HG02852 (cell line): ENCODE measurements around the gene NUP62.

ENCODE experiments used
- ATAC-seq: cut with Tn5 transposase; IDR thresholded peaks from one replicate; pipeline ENCODE4 v1.9.1; 2021; ENCODE audit warnings: mild to moderate bottlenecking, moderate library complexity; ENCODE audit not compliant: unreplicated experiment

NUP62 gene

DNA sequence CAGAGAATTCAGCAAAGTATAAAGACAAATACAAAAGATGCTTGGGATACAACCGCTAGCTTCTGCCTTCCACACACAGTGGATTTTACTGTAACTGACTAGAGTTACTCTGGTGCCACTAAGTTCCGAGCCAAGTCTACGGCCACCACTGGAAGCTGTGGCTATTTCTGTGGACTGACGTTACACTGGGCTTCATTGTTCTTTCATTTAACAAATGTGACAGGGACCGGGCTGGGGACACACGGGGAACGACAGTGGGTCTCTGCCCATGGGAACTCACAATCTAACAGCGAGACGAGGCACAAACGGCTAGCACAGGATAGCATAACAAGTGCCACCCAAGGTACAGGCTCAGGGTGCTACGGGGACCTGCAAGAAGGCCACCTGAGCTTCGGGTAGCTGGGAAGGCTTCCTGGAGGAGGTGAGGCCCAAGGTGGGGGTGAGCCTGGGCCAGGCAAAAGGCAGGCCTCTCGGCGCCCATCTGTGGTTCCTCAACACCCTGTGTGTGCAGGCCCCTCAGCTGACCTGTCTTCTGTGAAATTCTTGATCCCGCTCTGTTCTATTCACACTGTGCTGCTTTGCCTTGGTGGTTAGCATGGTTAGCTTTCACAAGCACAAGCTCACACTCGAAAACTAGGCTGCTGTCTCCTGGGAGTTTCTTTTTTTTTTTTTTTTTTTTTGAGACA lies 22.3 kb downstream of the NUP62 start:
- no peak for ATAC-seq

DNA sequence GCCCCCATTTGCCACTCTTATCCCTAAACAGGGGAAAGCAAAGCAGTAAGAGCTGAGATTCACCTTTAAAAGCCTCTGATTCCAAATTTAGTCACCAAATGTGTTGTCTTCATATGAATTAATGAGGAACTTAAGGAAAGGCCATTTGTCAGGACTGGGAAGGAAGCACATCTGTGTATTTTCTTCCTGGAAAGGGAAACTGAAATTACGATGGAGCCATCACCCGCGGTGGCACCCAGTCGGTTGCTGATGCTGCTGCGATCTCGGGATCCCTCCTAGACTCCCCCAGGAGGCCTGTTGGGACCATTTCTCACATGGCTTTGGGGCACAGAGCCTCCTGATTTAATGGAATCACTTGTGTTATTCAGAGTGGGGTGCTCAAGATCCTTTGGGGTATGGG lies 25.2 kb downstream of the NUP62 start:
- no peak for ATAC-seq

DNA sequence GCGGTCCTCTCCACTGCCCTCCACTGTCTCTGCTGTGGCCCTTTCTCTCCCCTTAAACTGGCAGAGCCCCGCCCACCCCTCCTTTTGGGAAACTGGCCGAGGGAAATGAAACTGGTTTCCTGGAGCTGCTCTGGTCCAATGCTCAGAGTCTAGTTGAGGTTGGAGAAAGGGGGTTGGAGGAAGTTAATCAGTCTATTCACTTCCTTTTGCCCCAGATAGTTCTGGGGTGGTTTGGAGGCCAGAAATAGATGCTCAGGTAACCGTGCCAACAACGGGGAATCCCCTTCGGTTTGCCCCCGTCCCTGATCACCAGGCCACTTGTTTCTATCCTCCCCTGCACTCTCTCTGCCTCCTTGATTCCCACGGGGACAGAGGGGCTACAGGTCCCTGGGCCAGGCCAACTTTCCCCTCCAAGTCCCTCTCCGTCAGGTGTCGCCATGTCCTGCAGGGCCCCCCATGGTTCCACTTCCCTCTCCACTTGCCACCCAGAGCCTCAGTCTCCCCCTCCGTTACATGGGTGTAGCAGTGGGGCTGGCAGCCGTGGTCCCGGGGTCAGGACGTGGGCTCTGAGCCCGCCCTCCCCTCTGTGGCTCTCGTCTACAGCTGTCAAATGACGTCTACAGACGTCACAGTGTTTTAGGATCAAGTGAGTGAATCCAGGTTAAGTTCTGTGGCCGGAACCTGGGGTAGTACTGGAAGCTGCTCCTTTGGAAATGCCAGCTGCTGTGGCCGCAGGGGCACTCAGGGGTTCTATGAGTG lies 32.3 kb downstream of the NUP62 start, which contains the start of gene IL4I1:
Gene IL4I1, minus strand, starts transcription at position 25 of the 759 bp plus-strand sequence. CDS start 727 bp downstream, outside the sequence.
- ATAC-seq = no peak

DNA sequence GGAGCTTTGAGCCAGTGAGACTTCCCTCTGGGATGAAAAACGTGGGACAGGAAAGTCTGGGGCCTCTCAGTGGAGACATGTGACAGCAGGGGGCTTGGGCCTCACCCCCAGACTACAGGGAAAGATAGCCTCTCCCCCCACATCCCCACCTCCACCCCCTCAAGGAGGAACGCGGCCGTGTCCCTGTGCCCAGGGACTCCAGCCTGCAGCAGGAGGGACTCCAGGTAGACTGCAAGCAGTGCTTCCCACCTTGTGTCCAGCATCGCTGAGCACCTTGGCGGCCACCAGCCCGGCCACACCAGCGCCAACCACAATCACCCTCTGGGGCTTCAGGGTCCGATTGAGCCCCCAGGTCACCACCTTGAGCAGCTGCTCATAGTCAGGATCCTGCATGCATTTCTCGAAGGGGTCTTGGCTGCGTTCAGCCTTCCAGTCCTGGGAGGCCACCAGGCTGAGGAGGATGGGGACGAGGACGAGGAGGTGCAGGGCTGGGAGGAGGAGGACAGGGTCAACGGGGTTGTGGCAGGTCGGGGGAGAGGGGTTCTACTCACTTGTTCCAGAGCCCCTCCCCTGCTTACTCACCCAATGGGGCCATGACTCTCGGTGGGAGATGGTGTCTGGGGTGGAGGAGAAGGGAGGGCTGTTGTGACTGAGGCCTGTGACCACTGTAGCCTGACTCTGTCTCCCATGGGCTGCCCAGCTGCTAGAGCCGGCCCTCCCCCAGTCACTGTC lies 33.6 kb downstream of the NUP62 start:
- ATAC-seq = no peak

DNA sequence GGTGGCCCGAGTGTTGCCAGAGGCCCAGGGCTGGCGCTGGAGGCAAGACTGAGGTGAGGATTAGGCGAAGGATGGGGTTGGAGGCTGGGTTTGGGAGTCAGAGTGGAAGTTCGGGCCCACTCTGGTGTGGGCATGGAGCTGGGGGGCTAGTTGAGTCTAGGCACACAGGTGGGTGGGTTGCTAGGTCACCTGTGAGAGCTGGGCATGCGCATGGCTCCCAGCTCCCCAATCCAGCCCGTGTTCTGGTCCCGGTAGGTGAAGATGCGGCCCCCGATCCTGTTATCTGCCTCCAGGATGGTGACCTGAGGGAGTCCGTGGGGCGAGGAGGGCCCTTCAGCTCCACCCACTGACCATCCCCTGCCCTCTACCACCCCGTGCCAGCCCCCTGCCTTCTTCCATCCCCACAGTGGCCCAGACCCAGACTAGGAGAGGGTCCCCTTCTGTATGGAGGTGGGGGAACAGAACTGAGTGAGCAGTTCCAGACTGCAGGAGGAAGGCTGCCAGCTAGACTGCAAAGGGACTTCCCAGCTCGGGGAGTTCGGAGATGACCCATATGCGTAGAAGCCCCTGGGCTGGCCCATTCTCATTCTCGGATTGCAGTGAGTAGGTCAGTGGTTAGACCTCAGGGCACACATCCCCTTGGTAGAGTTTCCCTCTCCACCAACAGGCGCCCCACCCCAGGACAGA lies 34.3 kb downstream of the NUP62 start:
- no peak for ATAC-seq

DNA sequence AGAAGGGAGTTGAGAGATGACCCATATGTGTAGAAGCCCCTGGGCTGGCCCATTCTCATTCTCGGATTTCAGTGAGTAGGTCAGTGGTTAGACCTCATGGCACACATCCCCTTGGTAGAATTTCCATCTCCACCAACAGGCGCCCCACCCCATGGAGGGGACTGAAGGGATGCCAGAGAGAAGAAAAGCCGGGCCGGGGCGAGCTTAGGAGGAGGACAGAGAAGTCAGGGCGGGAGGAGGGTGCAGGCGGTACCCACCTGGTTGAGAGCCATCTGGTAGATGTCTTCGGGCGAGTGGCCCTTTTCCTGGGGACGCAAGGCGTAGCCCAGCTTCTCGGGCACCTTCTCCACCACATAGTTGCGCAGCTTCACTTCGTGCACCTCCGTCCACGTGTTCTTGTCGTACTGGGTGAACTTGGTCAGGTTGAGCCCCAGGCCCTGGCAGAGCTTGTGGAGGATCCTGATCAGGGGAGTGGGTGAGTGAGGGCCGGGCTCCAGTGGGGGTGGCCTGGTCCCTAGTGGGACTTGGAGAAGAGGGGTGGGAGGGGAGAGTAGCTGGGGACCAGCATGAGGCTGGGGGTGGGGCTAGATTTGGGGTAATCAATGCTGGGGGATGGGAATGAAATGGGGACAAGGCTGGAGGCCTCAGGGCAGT lies 35.2 kb downstream of the NUP62 start:
- no peak for ATAC-seq

DNA sequence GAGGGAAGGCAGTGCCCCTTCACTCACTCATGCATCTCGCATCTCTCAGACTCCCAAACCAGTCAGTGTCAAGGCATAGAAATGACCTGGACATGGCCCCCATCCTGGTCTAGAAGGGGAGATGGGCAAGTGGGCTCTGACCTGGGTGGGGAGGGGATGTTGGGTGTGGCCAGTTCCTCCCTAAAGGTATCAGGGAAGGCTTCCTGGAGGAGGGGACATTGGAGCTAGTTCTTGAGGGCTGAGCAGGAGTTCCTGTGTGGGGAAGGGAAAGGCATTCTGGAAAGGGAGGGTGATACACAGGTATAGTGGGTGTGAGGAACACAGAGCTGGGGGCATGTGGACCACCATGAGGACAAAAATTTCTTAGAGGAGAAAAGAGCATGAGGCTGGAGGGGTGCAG lies 36.6 kb downstream of the NUP62 start:
- ATAC-seq = no peak

DNA sequence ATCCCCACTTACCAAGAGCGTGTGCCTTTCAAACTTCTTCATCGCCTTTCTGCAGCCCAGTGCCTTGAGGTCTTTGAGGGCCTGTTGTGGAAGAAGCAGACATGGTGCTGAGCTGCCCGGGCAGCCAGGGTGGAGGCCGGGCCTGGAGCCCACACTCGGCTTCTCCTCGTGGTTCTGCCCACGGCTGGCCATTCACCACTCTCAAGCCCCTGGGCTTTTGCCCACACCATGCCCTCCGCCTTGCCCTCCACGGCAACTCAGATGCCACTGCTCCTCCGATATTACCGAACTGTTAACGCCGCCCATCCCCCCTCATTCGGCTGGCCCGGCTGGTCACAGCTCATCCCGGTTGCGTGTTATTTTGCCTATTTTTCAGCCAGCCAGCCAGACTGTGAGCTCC lies 37.9 kb downstream of the NUP62 start:
- no peak for ATAC-seq

DNA sequence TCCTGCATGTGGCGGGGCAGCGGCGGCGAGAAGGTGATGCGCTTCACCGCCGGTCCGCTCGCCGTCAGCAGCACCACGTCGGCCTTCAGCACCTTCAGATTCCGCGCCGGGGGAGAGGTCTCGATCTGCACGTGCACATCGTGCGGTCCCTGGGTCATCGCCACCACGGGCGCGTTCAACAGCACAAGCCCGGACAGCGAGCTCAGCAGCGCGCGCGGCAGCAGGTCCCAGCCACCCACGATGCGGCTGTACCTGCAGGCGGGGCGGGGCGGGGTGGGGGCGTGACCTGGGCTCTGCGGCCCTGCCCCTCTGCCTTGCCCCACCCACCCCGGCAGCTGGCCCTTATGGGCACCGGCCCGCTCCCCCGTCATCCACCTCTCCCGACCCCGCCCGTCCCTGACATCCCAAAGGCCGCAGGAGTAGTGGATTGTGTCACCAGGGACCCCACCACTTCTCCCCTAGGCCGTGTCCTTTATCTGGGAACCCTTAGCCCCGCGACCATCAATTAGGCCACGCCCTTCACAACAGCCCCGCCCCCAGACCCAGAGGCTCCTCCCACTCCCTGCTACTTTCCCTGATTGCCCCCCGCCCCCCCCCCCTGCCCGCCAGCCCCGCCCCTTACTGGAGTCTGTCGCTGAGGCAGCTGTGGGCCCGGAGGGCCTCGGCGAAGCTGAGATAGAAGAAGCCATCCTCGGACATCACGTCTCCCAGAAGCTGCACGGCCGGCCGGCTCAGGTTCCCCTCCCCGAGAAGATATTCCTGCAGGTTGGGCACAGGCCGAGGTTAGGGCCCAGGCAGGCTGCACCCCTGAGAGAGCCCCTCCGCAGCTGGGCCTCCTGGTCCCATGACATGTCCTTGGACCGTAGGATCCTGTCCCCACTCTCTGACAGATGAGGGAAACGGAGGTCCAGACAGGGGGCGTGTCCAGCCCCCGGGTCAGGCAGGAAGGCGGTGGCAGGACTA lies 38.7 kb downstream of the NUP62 start:
- ATAC-seq = no peak

DNA sequence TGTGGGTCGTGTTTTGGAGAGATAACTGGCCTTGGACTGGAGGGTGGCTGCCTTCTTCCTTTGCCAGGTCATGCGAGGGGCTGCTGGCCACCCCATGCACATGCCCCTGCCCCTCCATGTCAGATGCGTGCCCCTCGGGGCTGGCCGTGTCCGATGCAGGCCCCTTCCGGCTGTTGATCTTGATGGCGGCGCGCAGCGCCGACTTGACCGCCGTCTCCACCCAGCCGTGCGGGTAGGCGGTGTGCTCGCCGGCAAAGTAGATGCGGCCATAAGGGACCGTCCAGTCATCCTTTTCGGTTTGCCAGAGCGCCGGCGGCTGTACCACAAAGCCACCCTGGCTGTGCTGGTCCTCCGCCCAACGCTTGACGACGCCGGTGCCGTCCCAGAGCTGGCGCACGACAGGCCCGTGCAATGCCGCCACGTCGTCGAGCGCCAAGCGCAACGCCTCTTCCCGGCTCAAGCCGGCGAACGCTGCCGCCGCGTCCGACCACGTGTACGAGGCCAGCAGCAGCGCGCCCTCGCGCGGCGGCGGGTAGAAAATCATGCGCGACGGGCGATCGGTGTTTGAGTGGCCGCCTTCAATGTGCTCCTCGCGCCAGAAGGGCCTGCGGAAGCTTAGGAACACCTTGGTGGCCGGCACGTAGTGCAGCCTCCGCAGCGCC lies 39.5 kb downstream of the NUP62 start:
- no peak for ATAC-seq

DNA sequence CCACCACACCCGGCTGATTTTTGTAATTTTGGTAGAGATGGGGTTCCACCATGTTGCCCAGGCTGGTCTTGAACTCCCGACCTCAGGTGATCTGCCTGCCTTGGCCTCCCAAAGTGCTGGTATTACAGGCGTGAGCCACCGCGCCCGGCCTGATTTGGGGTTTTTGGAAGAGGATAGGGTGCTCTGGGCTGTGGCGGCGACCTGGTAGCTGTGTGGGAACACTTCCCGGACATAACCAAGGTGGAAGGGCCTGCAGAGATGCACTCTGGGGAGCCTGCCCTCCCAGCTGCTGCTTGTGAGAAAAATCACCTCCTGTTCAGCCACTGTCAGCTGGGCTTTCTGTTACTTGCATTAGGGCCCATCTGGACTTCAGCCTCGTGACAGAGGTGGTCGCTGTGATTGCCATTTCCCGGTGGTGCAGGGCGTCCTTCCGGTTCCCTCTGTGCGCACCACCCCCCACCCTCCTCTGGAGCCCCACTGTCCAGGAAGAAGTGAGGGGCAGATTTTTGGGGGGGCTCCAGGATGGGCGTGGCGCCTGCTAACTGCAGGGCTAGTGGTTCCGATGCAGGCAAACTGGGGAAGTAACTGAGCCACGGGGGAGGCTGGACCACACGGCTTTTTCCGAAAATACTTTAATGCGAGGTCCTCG lies 40.1 kb downstream of the NUP62 start:
- ATAC-seq = no peak

DNA sequence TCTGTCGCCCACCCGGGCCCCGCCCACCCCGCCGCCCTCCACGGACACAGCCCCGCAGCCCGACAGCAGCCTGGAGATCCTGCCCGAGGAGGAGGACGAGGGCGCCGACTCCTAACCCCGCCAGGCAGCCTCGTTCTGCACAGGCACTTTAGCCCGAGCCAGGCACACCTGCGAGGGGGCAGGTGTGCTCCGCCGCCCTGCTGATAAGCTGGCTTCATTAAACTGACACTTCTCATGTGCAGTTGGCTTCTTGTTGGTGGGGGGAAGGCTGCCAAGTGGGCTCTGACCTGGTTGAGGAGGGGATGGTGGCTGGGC lies 40.8 kb downstream of the NUP62 start:
- ATAC-seq = no peak

DNA sequence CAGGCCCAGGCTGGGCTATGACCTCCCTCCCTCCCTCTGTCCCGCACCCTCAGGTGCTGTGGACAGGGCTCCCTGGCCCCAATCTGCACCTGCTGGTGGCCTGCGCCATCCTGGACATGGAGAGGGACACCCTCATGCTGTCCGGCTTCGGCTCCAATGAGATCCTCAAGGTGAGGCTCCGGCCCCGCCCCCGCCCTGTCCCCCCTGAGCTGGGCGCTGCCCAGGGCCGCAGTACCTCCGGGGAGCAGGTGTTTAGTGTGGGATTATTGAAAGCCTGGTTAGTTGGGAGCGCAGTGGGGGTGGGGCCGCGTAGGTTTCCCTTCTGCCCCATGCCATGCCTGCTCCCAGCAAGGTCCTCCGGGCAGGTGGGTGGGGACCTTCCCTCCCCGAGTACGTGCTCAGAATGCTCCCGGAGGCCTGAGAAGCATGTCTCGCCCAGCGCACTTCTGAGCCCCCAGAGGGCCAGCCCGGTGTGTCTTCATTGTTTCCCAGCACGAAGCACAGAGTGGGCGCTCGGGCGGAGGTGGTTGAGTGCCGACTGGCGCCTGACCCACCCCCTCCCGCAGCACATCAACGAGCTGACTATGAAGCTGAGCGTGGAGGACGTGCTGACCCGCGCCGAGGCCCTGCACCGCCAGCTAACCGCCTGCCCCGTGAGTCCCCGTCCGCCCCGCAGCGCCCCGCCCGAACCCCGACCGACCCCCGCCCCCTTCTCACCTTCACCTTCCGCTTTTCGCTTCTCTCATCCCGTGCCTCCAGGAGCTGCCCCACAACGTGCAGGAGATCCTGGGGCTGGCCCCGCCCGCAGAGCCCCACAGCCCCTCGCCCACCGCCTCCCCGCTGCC lies 41.4 kb downstream of the NUP62 start:
- no peak for ATAC-seq

DNA sequence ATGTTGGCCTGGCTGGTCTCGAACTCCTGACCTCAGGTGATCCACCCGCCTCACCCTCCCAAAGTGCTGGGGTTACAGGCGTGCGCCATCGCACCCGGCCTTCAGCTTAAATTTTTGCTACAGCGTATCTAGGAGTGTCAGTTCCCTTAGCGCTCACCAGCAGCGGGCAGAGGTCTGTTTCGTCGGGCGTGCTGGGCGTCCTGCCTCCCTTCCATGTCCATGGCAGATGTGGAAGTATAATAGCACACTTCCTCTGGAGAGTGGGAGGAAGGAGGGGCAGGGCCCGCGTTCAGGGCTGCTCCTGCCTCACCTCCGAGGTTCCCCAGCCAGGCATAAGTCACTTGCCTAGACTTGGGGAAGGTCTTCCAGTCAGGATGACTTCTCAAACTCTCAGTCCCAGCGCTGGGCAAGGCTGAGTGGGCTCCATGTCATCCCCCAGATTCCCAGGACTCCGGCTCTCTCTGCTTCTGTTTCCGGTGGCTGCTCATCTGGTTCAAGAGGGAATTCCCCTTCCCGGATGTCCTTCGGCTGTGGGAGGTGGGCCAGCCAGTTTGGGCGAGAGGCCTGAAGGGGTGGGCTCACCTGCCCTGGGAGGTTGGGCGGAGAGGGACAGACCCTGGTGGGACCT lies 42.2 kb downstream of the NUP62 start:
- no peak for ATAC-seq

DNA sequence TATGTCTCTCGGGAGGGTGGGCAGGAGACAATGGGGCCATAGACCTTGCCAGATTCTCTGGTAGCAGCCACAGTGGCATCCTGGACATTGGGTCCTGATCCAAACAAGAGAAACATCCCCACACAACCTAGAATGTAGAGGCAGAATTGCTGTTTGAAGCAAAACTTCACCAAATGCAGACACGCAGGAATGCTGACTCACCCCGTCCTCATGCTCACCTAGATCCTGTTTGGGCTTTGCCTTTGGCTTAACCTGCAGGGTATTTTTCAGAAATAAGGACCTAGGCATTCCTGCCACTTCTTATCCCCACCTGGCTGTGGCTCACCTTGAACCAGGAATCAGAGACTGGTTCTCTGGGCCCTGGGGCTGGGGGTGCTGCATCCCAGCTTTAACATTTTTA lies 44.5 kb downstream of the NUP62 start:
- ATAC-seq = no peak

DNA sequence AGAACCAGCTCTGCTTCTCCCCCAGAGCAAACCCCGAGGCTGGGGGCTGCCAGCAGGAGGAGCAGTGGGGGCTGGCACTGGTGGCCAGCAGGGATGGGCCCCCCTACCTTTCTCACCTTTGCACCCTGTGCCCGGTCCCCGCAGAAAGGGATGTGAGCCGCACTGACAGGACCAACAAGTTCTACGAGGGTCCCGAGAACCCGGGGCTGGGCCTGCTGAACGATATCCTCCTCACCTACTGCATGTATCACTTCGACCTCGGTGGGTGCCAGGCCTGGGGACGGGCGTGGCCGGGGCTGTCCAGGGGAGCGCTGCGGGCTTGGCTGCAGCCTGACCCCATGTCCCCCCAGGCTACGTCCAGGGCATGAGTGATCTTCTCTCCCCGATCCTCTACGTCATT lies 45.2 kb downstream of the NUP62 start:
- ATAC-seq = no peak

DNA sequence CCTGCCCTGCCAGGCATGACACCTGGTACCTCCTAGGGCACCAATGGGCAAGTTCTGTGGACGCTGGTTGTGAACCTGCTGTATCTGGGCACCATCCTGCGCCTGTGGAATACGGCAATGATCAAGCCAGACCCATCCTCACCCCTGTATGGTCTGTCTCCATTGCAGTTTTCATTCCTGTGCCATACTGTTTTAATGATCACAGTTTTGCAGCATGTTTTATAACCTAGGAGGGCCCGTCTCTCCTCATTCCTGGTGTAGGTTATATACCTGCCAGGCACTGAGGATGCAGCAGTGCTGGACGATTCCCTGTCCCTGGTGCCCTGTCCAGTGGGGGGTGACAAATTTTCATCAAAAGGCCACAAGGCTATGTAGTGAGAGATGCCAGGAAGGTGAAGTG lies 46.2 kb downstream of the NUP62 start:
- no peak for ATAC-seq
